A549 (cell line): ENCODE measurements around the gene ACOX1. TPM values are rescaled to one million over a fixed set of nuclear protein-coding genes. Genes with fewer than 3 reads are reported as not detected.

Experiments
- ATAC-seq, 2 experiments: fragments of 200-7000 bp in 1 of 2; fragments of >200 bp in 1 of 2; cut with Nextera tagmentation in 1 of 2; cut with Tn5 transposase in 1 of 2; 3 replicates each; pipeline versions ENCODE4 v1.8.0 to v1.9.1; 2018 to 2020; ENCODE audit warnings: mild to moderate bottlenecking in 1 of 2, moderate library complexity in 1 of 2
- CTCF ChIA-PET: fragments of 300-600 bp; sonication (Branson Sonifier 250); formaldehyde crosslinking; extraction: SDS; loops from one replicate; lab custom pipeline; 2021; ENCODE audit warnings: antibody characterized with exemption, inconsistent platforms; lab: Yijun Ruan, JAX
- POLR2A ChIA-PET: fragments of 350-600 bp; formaldehyde crosslinking; extraction: SDS; loops from one replicate; lab custom pipeline; 2021; ENCODE audit warnings: antibody characterized with exemption, inconsistent platforms; lab: Yijun Ruan, JAX
- DNase-seq, 2 experiments: peaks; one replicate each; pipeline versions ENCODE4 v3.0.0 to v3.0.0-alpha.2; 2011 to 2016; ENCODE audit warnings: low read depth in 1 of 2, low spot score in 1 of 2
- FAIRE-seq: peaks from 2 replicates; lab custom pipeline; 2011; peaks lifted over from hg19 to GRCh38; lab: Jason Lieb, UNC
- H3K27ac ChIP-seq, 2 experiments: fragments of >200 bp; sonication (Bioruptor Twin); formaldehyde crosslinking; 3 replicates each; pipeline ENCODE4 v1.5.1; 2016 to 2017
- H3K4me1 ChIP-seq: fragments of >200 bp; sonication (Bioruptor Twin); formaldehyde crosslinking; 3 replicates; pipeline ENCODE4 v1.6.1; 2016
- H3K4me2 ChIP-seq: fragments of >200 bp; sonication (Bioruptor Twin); formaldehyde crosslinking; 3 replicates; pipeline ENCODE4 v1.6.1; 2016
- H3K4me3 ChIP-seq: fragments of >200 bp; sonication (Bioruptor Twin); formaldehyde crosslinking; 3 replicates; pipeline ENCODE4 v1.5.1; 2016
- H3K9me3 ChIP-seq: fragments of >200 bp; sonication (Bioruptor Twin); formaldehyde crosslinking; 3 replicates; pipeline ENCODE4 v1.6.1; 2016
- CBX2 ChIP-seq: fragments of 200-600 bp; sonication (generic); IDR thresholded peaks from 2 replicates; pipeline ENCODE4 v1.6.1; 2016; ENCODE audit warnings: low read depth, mild to moderate bottlenecking, borderline replicate concordance
- CEBPB ChIP-seq, 2 experiments: fragments of >200 bp in 1 of 2; sonication (Bioruptor Twin) in 1 of 2; formaldehyde crosslinking in 1 of 2; IDR thresholded peaks; 2 replicates each; pipeline ENCODE4 v1.6.1; 2012 to 2016
- EHF ChIP-seq: fragments of 250-450 bp; sonication (Bioruptor Pico); IDR thresholded peaks from 2 replicates; pipeline ENCODE4 v1.5.0; 2020; ENCODE audit warnings: mild to moderate bottlenecking
- EP300 ChIP-seq, 2 experiments: fragments of >200 bp; sonication (Bioruptor Twin); formaldehyde crosslinking; IDR thresholded peaks; 2 replicates in 1 of 2; 3 replicates in 1 of 2; pipeline ENCODE4 v1.6.1; 2016 to 2017
- ESRRA ChIP-seq: fragments of 150-350 bp; IDR thresholded peaks from 2 replicates; pipeline ENCODE4 v1.6.1; 2014; ENCODE audit warnings: mild to moderate bottlenecking, low read length, borderline replicate concordance
- FOSL2 ChIP-seq, 2 experiments: fragments of 450-650 bp in 1 of 2; fragments of >200 bp in 1 of 2; sonication (Bioruptor Twin) in 1 of 2; formaldehyde crosslinking; IDR thresholded peaks; 2 replicates each; pipeline versions ENCODE4 v1.5.0 to v1.6.1; 2016 to 2020; ENCODE audit warnings: mild to moderate bottlenecking in 1 of 2, moderate library complexity in 1 of 2
- FOXS1 ChIP-seq: fragments of 250-450 bp; sonication (Bioruptor Pico); IDR thresholded peaks from 2 replicates; pipeline ENCODE4 v1.5.0; 2020; ENCODE audit warnings: mild to moderate bottlenecking, moderate library complexity
- HDAC2 ChIP-seq: fragments of 200-600 bp; sonication (generic); IDR thresholded peaks from 2 replicates; pipeline ENCODE4 v1.6.1; 2016
- HEYL ChIP-seq: fragments of 250-450 bp; sonication (Bioruptor Pico); IDR thresholded peaks from 2 replicates; pipeline ENCODE4 v1.8.0; 2021; ENCODE audit warnings: mild to moderate bottlenecking, moderate library complexity
- JUN ChIP-seq, 2 experiments: fragments of >200 bp; sonication (Bioruptor Twin); formaldehyde crosslinking; IDR thresholded peaks; 2 replicates in 1 of 2; 3 replicates in 1 of 2; pipeline ENCODE4 v1.6.1; 2016 to 2017
- JUNB ChIP-seq: fragments of >200 bp; sonication (Bioruptor Twin); formaldehyde crosslinking; IDR thresholded peaks from 2 replicates; pipeline ENCODE4 v1.6.1; 2016
- MAZ ChIP-seq: fragments of 150-350 bp; IDR thresholded peaks from 2 replicates; pipeline ENCODE4 v1.6.1; 2014; ENCODE audit warnings: antibody characterized with exemption, low read depth, low read length, borderline replicate concordance
- MYC ChIP-seq: IDR thresholded peaks from 2 replicates; pipeline ENCODE4 v1.6.1; 2012; ENCODE audit warnings: mild to moderate bottlenecking, inconsistent platforms, low read length, improper control_type of control experiment, borderline replicate concordance
- NPAS2 ChIP-seq: fragments of 250-450 bp; sonication (Bioruptor Pico); IDR thresholded peaks from 2 replicates; pipeline ENCODE4 v1.8.0; 2022; ENCODE audit warnings: mild to moderate bottlenecking, moderate library complexity, borderline replicate concordance
- NR3C1 ChIP-seq: fragments of >200 bp; sonication (Bioruptor Twin); formaldehyde crosslinking; IDR thresholded peaks from 3 replicates; pipeline ENCODE4 v1.6.1; 2017
- PHF8 ChIP-seq: fragments of 200-600 bp; sonication (generic); IDR thresholded peaks from 2 replicates; pipeline ENCODE4 v1.6.1; 2016; ENCODE audit warnings: low read depth, mild to moderate bottlenecking, antibody characterized with exemption, moderate library complexity, borderline replicate concordance
- RCOR1 ChIP-seq: fragments of 150-350 bp; IDR thresholded peaks from 2 replicates; pipeline ENCODE4 v1.6.1; 2014; ENCODE audit warnings: antibody characterized with exemption, low read length, low read depth
- RNF2 ChIP-seq: fragments of 200-600 bp; sonication (generic); IDR thresholded peaks from 2 replicates; pipeline ENCODE4 v1.6.1; 2016; ENCODE audit warnings: low read depth, mild to moderate bottlenecking, antibody characterized with exemption, moderate library complexity, borderline replicate concordance
- SREBF2 ChIP-seq: fragments of 450-650 bp; IDR thresholded peaks from 2 replicates; pipeline ENCODE4 v1.6.1; 2014; ENCODE audit warnings: mild to moderate bottlenecking, moderate library complexity
- TFCP2L1 ChIP-seq: fragments of 250-450 bp; sonication (Bioruptor Pico); IDR thresholded peaks from 2 replicates; pipeline ENCODE4 v1.5.0; 2021; ENCODE audit warnings: mild to moderate bottlenecking
- TP53 ChIP-seq: fragments of 250-450 bp; sonication (Bioruptor Pico); IDR thresholded peaks from 2 replicates; pipeline ENCODE4 v1.5.0; 2021; ENCODE audit warnings: mild to moderate bottlenecking, moderate library complexity
- ZC3H11A ChIP-seq: fragments of 450-650 bp; IDR thresholded peaks from 2 replicates; pipeline ENCODE4 v1.6.1; 2014; ENCODE audit warnings: antibody characterized with exemption, mild to moderate bottlenecking
- ZFP36 ChIP-seq: fragments of 450-650 bp; IDR thresholded peaks from 2 replicates; pipeline ENCODE4 v1.6.1; 2014; ENCODE audit warnings: borderline replicate concordance; ENCODE audit not compliant: partially characterized antibody
- ZNF302 ChIP-seq: fragments of 250-450 bp; sonication (Bioruptor Pico); IDR thresholded peaks from 2 replicates; pipeline ENCODE4 v1.9.0; 2021; ENCODE audit warnings: inconsistent platforms, mild to moderate bottlenecking, moderate library complexity
- WGBS: methylation state at CpG from one replicate; pipeline ENCODE4 v1.1.6; 2017; ENCODE audit errors: missing lambda C conversion rate; 5-methylcytosine and 5-hydroxymethylcytosine counted together
- polyA plus RNA-seq, 4 experiments: library from polyadenylated mRNA; depleted of rRNA in 3 of 4; stranded (reverse); fragments of >200 nt; fragmentation: RNase III in 1 of 4; extraction: RNeasy Plus Mini Kit Qiagen cat#74134 plus additional on column Dnase treatment in 1 of 4; gene quantifications; 2 replicates in 3 of 4; 3 replicates in 1 of 4; pipeline ENCODE4 v1.2.3, GENCODE V29; 2011 to 2017
- TF ChIP-seq, protein P1 (sequence below): IDR thresholded peaks from 2 replicates; pipeline ENCODE4 v1.6.1; 2012
- TF ChIP-seq, protein P2 (sequence below): fragments of 200-600 bp; sonication (generic); IDR thresholded peaks from 2 replicates; pipeline ENCODE4 v1.6.1; 2016; ENCODE audit warnings: antibody characterized with exemption, mild to moderate bottlenecking, moderate library complexity
- TF ChIP-seq, protein P3 (sequence below): fragments of 250-450 bp; sonication (Bioruptor Pico); IDR thresholded peaks from 2 replicates; pipeline ENCODE4 v1.5.0; 2021; ENCODE audit warnings: mild to moderate bottlenecking, moderate library complexity, borderline replicate concordance
- TF ChIP-seq, protein P4 (sequence below): fragments of >200 bp; sonication (Bioruptor Twin); formaldehyde crosslinking; IDR thresholded peaks from 2 replicates; pipeline ENCODE4 v1.6.1; 2016

The ACOX1 gene
- polyA plus RNA-seq, 2 of the 4 experiments (the other 2 are of a cell fraction) = 17.9 to 31.1 TPM

DNA sequence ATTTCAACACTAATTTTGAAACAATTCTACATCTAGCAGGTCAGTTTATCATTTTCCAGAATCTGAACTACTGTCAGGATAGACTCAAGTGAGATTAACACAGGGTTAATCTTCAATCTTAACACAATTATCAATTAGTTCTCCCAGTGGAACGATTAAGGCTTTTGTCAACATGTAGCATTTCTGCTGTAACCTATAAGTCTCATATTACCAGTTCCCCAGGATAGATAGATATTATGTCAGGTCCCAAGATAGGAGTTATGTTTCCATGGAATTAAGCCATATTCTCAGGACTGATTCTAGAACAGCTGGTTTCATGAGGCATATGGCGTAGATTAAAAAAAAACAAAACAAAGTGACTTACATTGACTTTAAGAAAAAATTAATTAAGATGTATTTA is 33.8 kb downstream of the ACOX1 start:
- ChIA-PET POLR2A (no interaction called here), CTCF (interaction anchor here (0.8 to 1.7 kb wide), 3 partner anchors 16 to 177 kb away, joined by 4 read pairs; no protein-coding TSS in a partner anchor)
- Histone ChIP-seq H3K4me3 (no peak overlapping the region), H3K4me1 (peaks cover 5% of the 10 kb centered on the region; the same call in 1 of the 3 replicates), H3K4me2 (no peak overlapping the region), H3K9me3 (no peaks in the 10 kb centered on the region), H3K27ac (no peak overlapping the region)
- 67% methylated on average over 2 of the region's 2 CpGs for WGBS
- DNase-seq = no peak
- FAIRE-seq = peak; percentile 39
- TF ChIP-seq JUNB (no peak), HEYL (CRISPR knock-in tag) (no peak), ZFP36 (no peak), RCOR1 (no peak), MAZ (no peak), EHF (CRISPR knock-in tag) (no peak), MYC (no peak)
- TF ChIP-seq, protein P1, sequence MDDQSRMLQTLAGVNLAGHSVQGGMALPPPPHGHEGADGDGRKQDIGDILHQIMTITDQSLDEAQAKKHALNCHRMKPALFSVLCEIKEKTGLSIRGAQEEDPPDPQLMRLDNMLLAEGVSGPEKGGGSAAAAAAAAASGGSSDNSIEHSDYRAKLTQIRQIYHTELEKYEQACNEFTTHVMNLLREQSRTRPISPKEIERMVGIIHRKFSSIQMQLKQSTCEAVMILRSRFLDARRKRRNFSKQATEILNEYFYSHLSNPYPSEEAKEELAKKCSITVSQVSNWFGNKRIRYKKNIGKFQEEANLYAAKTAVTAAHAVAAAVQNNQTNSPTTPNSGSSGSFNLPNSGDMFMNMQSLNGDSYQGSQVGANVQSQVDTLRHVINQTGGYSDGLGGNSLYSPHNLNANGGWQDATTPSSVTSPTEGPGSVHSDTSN = no peak
- TF ChIP-seq, protein P2, sequence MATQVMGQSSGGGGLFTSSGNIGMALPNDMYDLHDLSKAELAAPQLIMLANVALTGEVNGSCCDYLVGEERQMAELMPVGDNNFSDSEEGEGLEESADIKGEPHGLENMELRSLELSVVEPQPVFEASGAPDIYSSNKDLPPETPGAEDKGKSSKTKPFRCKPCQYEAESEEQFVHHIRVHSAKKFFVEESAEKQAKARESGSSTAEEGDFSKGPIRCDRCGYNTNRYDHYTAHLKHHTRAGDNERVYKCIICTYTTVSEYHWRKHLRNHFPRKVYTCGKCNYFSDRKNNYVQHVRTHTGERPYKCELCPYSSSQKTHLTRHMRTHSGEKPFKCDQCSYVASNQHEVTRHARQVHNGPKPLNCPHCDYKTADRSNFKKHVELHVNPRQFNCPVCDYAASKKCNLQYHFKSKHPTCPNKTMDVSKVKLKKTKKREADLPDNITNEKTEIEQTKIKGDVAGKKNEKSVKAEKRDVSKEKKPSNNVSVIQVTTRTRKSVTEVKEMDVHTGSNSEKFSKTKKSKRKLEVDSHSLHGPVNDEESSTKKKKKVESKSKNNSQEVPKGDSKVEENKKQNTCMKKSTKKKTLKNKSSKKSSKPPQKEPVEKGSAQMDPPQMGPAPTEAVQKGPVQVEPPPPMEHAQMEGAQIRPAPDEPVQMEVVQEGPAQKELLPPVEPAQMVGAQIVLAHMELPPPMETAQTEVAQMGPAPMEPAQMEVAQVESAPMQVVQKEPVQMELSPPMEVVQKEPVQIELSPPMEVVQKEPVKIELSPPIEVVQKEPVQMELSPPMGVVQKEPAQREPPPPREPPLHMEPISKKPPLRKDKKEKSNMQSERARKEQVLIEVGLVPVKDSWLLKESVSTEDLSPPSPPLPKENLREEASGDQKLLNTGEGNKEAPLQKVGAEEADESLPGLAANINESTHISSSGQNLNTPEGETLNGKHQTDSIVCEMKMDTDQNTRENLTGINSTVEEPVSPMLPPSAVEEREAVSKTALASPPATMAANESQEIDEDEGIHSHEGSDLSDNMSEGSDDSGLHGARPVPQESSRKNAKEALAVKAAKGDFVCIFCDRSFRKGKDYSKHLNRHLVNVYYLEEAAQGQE = no peak
- ATAC-seq = no peak

DNA sequence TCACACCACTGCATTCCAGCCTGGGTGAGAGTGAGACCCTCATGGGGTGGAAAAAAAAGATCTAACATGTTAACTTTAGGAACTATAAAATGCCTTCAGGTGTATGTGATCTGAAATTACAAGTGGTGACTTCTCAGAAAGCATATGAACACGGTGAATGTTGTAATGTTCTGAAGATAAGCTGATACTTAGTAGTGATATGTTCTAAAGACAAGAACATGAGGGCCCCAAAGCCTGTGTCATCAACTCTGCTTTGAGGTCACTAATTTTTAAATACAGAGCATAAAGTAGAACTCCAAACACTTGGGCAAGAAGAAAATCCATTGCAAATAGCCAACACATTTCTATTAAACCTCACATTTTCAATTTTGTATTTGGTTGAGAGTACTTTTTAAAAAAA is 35.5 kb downstream of the ACOX1 start:
- TF ChIP-seq FOSL2 (IDR thresholded peaks at IDR 0.05) = no peak
- TF ChIP-seq FOSL2 (CRISPR knock-in tag; IDR thresholded peaks at IDR 0.05) = no peak
- no peak for TF ChIP-seq JUN (IDR thresholded peaks at IDR 0.05)
- TF ChIP-seq EP300 (IDR thresholded peaks at IDR 0.05) = no peak
- no peak for TF ChIP-seq PHF8
- TF ChIP-seq NPAS2 (CRISPR knock-in tag) = no peak
- no peak for TF ChIP-seq HDAC2
- TF ChIP-seq, protein P3, sequence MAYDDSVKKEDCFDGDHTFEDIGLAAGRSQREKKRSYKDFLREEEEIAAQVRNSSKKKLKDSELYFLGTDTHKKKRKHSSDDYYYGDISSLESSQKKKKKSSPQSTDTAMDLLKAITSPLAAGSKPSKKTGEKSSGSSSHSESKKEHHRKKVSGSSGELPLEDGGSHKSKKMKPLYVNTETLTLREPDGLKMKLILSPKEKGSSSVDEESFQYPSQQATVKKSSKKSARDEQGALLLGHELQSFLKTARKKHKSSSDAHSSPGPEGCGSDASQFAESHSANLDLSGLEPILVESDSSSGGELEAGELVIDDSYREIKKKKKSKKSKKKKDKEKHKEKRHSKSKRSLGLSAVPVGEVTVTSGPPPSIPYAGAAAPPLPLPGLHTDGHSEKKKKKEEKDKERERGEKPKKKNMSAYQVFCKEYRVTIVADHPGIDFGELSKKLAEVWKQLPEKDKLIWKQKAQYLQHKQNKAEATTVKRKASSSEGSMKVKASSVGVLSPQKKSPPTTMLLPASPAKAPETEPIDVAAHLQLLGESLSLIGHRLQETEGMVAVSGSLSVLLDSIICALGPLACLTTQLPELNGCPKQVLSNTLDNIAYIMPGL (CRISPR knock-in tag) = no peak
- TF ChIP-seq SREBF2 = no peak
- no peak for TF ChIP-seq RNF2
- TF ChIP-seq ZFP36 = no peak
- no peak for TF ChIP-seq ZNF302
- TF ChIP-seq, protein P4, sequence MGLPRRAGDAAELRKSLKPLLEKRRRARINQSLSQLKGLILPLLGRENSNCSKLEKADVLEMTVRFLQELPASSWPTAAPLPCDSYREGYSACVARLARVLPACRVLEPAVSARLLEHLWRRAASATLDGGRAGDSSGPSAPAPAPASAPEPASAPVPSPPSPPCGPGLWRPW = no peak
- no peak for TF ChIP-seq CEBPB (IDR thresholded peaks at IDR 0.05)
- no peak for TF ChIP-seq FOXS1 (CRISPR knock-in tag)
- no peak for TF ChIP-seq ZC3H11A
- no peak for TF ChIP-seq TFCP2L1
- no peak for TF ChIP-seq TP53 (CRISPR knock-in tag)
- TF ChIP-seq ESRRA = no peak
- no peak for TF ChIP-seq CBX2
- no peak for TF ChIP-seq NR3C1
- Histone ChIP-seq H3K27ac (no peak overlapping the region), H3K4me2 (no peak overlapping the region), H3K4me3 (no peak overlapping the region), H3K9me3 (no peaks in the 10 kb centered on the region), H3K4me1 (peaks cover 5% of the 10 kb centered on the region; the same call in 1 of the 3 replicates)
- ChIA-PET POLR2A (no interaction called here), CTCF (interaction anchor here (0.6 to 2.1 kb wide), 4 partner anchors 17 to 728 kb away, joined by 3 to 6 read pairs (median 4); no protein-coding TSS in a partner anchor)
- FAIRE-seq (no peak), DNase-seq (no peak), ATAC-seq (no peak)
- WGBS = 88% methylated on average over 1 of the region's 1 CpG
